Panc1 (cell line): Measurements from ENCODE around the gene SUCLA2. TPM values are rescaled to one million over a fixed set of nuclear protein-coding genes. Genes with fewer than 3 reads are reported as not detected.
A peak's percentile ranks its signal among the peaks of the same experiment; 100 is the strongest.
"Not testable (repeated sequence)": the region's sequence is repeated elsewhere in the genome, so short reads cannot be mapped to it uniquely, and the experiment has no call there.

Experiments
- ATAC-seq: fragments of 200-7000 bp; cut with Tn5 transposase; 2 replicates; pipeline ENCODE4 v1.9.1; 2020; ENCODE audit warnings: mild to moderate bottlenecking, moderate library complexity
- BruUV-seq: library from RNA; stranded (reverse); fragments of 400-500 nt; replicated peaks from 2 replicates; lab custom pipeline; 2021; lab: Mats Ljungman, UMichigan
- CTCF ChIA-PET: fragments of 300-600 bp; sonication (Branson Sonifier 250); formaldehyde crosslinking; loops from one replicate; lab custom pipeline; 2022; ENCODE audit warnings: antibody characterized with exemption; lab: Charles Lee
- POLR2A ChIA-PET: fragments of 300-600 bp; sonication (Branson Sonifier 250); formaldehyde crosslinking; loops from one replicate; lab custom pipeline; 2022; ENCODE audit warnings: antibody characterized with exemption; lab: Charles Lee
- DNase-seq: peaks from one replicate; pipeline ENCODE4 v3.0.0-alpha.2; 2010; ENCODE audit warnings: low read depth, low spot score
- H3K27ac ChIP-seq: 2 replicates; pipeline ENCODE4 v1.5.1; 2011; ENCODE audit warnings: mild to moderate bottlenecking, low read length, inconsistent platforms
- H3K27me3 ChIP-seq: fragments of 200-500 bp; sonication (Bioruptor generic); 2 replicates; pipeline ENCODE4 v1.6.0; 2014; ENCODE audit warnings: low read length, inconsistent platforms; ENCODE audit not compliant: control insufficient read depth, insufficient read depth
- H3K36me3 ChIP-seq: fragments of 200-500 bp; sonication (Bioruptor generic); 2 replicates; pipeline ENCODE4 v1.5.1; 2014; ENCODE audit warnings: inconsistent platforms, mild to moderate bottlenecking, low read length, moderate library complexity; ENCODE audit not compliant: control insufficient read depth, insufficient read depth
- H3K4me1 ChIP-seq: 2 replicates; pipeline ENCODE4 v1.5.1; 2011; ENCODE audit warnings: inconsistent platforms, mild to moderate bottlenecking, low read length, moderate library complexity; ENCODE audit not compliant: control insufficient read depth, insufficient read depth
- H3K4me3 ChIP-seq, 2 experiments: 2 replicates each; pipeline ENCODE4 v1.5.1; 2011 to 2012; ENCODE audit warnings: low read depth in 2 of 2, low read length in 2 of 2, mild to moderate bottlenecking in 2 of 2, inconsistent platforms in 1 of 2, moderate library complexity in 1 of 2
- H3K9me3 ChIP-seq: fragments of 200-500 bp; sonication (Bioruptor generic); 2 replicates; pipeline ENCODE4 v1.5.1; 2014; ENCODE audit warnings: low read depth, mild to moderate bottlenecking, inconsistent platforms, low read length, moderate library complexity; ENCODE audit not compliant: control insufficient read depth, insufficient read depth
- POLR2AphosphoS5 ChIP-seq: IDR thresholded peaks from 2 replicates; pipeline ENCODE4 v1.6.1; 2012; ENCODE audit warnings: mild to moderate bottlenecking, low read depth, low read length, moderate library complexity
- SIN3A ChIP-seq: IDR thresholded peaks from 2 replicates; pipeline ENCODE4 v1.6.1; 2012; ENCODE audit warnings: low read depth, mild to moderate bottlenecking, low read length, moderate library complexity, borderline replicate concordance; ENCODE audit not compliant: insufficient read depth
- TCF7L2 ChIP-seq: IDR thresholded peaks from 2 replicates; pipeline ENCODE4 v1.6.1; 2011; ENCODE audit warnings: mild to moderate bottlenecking, low read depth, low read length, inconsistent platforms
- in situ Hi-C: cut with HindIII; loops from 2 replicates; pipeline ENCODE4 v1.10.0; 2016; ENCODE audit warnings: low sequenced_read_pairs, low pct_unique_long_range_greater_than_20kb
- intact Hi-C: fragments of 100-400 bp; cut with micrococcal nuclease; formaldehyde crosslinking; loops from one replicate; pipeline ENCODE4 v1.10.0; 2022; ENCODE audit not compliant: unreplicated experiment
- total RNA-seq: library from RNA; stranded (reverse); gene quantifications from one replicate; pipeline ENCODE4 v1.2.1, GENCODE V29; 2021; ENCODE audit not compliant: unreplicated experiment
- TF ChIP-seq, protein P1 (sequence below): fragments of 450-650 bp; IDR thresholded peaks from 2 replicates; pipeline ENCODE4 v1.5.1; 2017; ENCODE audit warnings: mild to moderate bottlenecking
- TF ChIP-seq, protein P2 (sequence below), 2 experiments: IDR thresholded peaks; 2 replicates each; pipeline ENCODE4 v1.6.1; 2011 to 2012; ENCODE audit warnings: low read depth in 2 of 2, control low read depth in 1 of 2, low read length in 1 of 2, mild to moderate bottlenecking in 1 of 2, moderate library complexity in 1 of 2; ENCODE audit not compliant: insufficient read depth in 1 of 2

SUCLA2 gene
- total RNA-seq, 1 experiment from 2014 or later: 28.1 TPM

DNA sequence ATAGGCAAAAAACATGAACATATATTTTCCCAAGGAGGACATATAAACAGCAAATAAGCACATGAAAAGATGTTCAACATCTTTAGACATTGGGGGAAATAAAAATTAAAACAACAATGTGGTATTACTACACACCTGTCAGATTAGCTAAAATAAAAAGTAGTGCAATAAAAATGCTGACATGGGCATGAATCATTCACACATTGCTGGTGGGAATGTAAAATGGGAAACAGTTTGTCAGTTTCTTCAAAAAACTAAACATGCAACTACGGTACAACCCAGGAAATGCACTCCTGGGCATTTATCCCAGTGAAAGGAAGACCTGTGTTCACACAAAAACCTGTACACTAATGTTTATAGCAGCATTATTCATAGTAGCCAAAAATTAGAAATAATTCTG lies 5.3 kb upstream of the SUCLA2 start:
- ChIA-PET CTCF (no interaction called here), POLR2A (no interaction called here)
- H3K36me3 ChIP-seq: no peaks in the 10 kb centered on the region
- no peaks in the 10 kb centered on the region for H3K4me1 ChIP-seq
- DNase-seq (no peak), ATAC-seq (no peak)
- H3K9me3 ChIP-seq: no peaks in the 10 kb centered on the region
- TF ChIP-seq TCF7L2 (no peak), POLR2AphosphoS5 (no peak), SIN3A (no peak)
- TF ChIP-seq, protein P1, sequence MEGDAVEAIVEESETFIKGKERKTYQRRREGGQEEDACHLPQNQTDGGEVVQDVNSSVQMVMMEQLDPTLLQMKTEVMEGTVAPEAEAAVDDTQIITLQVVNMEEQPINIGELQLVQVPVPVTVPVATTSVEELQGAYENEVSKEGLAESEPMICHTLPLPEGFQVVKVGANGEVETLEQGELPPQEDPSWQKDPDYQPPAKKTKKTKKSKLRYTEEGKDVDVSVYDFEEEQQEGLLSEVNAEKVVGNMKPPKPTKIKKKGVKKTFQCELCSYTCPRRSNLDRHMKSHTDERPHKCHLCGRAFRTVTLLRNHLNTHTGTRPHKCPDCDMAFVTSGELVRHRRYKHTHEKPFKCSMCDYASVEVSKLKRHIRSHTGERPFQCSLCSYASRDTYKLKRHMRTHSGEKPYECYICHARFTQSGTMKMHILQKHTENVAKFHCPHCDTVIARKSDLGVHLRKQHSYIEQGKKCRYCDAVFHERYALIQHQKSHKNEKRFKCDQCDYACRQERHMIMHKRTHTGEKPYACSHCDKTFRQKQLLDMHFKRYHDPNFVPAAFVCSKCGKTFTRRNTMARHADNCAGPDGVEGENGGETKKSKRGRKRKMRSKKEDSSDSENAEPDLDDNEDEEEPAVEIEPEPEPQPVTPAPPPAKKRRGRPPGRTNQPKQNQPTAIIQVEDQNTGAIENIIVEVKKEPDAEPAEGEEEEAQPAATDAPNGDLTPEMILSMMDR: no peak
- TF ChIP-seq, protein P2, sequence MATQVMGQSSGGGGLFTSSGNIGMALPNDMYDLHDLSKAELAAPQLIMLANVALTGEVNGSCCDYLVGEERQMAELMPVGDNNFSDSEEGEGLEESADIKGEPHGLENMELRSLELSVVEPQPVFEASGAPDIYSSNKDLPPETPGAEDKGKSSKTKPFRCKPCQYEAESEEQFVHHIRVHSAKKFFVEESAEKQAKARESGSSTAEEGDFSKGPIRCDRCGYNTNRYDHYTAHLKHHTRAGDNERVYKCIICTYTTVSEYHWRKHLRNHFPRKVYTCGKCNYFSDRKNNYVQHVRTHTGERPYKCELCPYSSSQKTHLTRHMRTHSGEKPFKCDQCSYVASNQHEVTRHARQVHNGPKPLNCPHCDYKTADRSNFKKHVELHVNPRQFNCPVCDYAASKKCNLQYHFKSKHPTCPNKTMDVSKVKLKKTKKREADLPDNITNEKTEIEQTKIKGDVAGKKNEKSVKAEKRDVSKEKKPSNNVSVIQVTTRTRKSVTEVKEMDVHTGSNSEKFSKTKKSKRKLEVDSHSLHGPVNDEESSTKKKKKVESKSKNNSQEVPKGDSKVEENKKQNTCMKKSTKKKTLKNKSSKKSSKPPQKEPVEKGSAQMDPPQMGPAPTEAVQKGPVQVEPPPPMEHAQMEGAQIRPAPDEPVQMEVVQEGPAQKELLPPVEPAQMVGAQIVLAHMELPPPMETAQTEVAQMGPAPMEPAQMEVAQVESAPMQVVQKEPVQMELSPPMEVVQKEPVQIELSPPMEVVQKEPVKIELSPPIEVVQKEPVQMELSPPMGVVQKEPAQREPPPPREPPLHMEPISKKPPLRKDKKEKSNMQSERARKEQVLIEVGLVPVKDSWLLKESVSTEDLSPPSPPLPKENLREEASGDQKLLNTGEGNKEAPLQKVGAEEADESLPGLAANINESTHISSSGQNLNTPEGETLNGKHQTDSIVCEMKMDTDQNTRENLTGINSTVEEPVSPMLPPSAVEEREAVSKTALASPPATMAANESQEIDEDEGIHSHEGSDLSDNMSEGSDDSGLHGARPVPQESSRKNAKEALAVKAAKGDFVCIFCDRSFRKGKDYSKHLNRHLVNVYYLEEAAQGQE (IDR thresholded peaks at IDR 0.05; ENCODE audit: insufficient read depth in 1 of 2, low read depth in 2 of 2, low read length in 1 of 2): no peak
- H3K27ac ChIP-seq: no peak overlapping the region
- intact Hi-C loops (no loop called here), in situ Hi-C loops (no loop called here)
- no peaks in the 10 kb centered on the region for H3K27me3 ChIP-seq
- H3K4me3 ChIP-seq: no peak overlapping the region
- no TSS peak for BruUV-seq

DNA sequence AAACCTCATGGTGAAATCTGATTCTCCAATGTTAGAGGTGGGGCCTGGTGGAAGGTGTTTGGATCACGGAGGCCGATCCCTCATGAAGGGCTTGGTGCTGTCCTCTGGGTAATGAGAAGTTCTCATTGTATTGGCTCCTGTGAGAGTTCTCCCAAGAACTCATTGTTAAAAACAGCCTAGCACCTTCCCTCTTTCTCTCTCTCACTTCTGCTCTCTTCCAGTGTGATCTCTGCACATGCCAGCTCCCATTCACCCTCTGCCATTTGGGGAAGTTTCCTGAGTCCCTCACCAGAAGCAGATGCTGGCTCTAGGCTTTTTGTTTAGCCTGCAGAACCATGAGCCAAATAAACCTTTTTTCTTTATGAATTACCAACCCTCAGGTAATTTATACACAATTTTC lies 3.1 kb upstream of the SUCLA2 start:
- intact Hi-C loops: no loop called here
- POLR2A ChIA-PET: no interaction called here
- TF ChIP-seq POLR2AphosphoS5 (no peak), SIN3A (no peak), TCF7L2 (no peak)
- TF ChIP-seq, protein P2 (IDR thresholded peaks at IDR 0.05; ENCODE audit: insufficient read depth in 1 of 2, low read depth in 2 of 2, low read length in 1 of 2): no peak
- TF ChIP-seq, protein P1: no peak
- H3K27me3 ChIP-seq: no peaks in the 10 kb centered on the region
- H3K27ac ChIP-seq: no peak overlapping the region
- in situ Hi-C loops: no loop called here
- no peaks in the 10 kb centered on the region for H3K4me1 ChIP-seq
- DNase-seq: no peak
- no TSS peak for BruUV-seq
- CTCF ChIA-PET: no interaction called here
- no peaks in the 10 kb centered on the region for H3K9me3 ChIP-seq
- no peak for ATAC-seq
- H3K36me3 ChIP-seq: no peaks in the 10 kb centered on the region; the same call in 1 of the 2 replicates
- no peak overlapping the region for H3K4me3 ChIP-seq

DNA sequence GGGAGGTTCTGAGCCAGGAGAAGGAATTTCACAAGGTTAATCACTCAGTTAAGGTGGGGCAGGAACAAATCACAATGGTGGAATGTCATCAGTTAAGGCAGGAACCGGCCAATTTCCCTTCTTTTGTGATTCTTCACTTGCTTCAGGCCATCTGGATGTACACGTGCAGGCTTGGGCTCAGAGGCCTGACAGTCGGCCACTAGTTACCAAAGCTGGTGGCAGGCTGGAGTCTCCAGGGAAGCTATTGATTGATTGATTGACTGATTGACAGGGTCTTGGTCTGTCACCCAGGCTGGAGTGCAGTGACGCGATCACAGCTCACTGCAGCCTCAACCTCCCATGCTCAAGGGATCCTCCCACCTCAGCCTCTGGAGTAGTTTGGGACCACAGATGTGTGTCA lies 926 bp upstream of the SUCLA2 start:
- H3K27me3 ChIP-seq, DNase-seq, in situ Hi-C loops, H3K9me3 ChIP-seq, CTCF ChIA-PET, H3K4me1 ChIP-seq, BruUV-seq, intact Hi-C loops, ATAC-seq, H3K27ac ChIP-seq, H3K36me3 ChIP-seq, POLR2A ChIA-PET: not testable (repeated sequence)
- peak overlapping the region in 1 of 2 experiments; percentile 93; a peak in 2 of 4 replicates for H3K4me3 ChIP-seq
